DMS 273 treated with DMSO at 0.1 percent for 48 hours (cell line): ENCODE data around the gene TPPP2.
A peak's percentile ranks its signal among the peaks of the same experiment; 100 is the strongest.

Experiments
- DNase-seq: peaks from one replicate; lab custom pipeline; 2025; lab: John Stamatoyannopoulos, UW

Gene TPPP2

GRCh38 chr14:21057803-21058675 is 28.0 kb downstream of the TPPP2 start, which contains the start of gene RNASE8:
Gene RNASE8 (plus strand): TSS chr14:21057822. CDS start chr14:21057893, 71 bp downstream.
- DNase-seq = no peak

- DNase-seq = no peak
Observed at GRCh38 chr14:21058903-21059302, 28.9 kb downstream of the TPPP2 start.

- DNase-seq = no peak
Observed at GRCh38 chr14:21059842-21060613, 30.0 kb downstream of the TPPP2 start.

GRCh38 chr14:21060614-21061346 is 30.8 kb downstream of the TPPP2 start:
- DNase-seq = no peak

GRCh38 chr14:21061347-21061668 is 31.3 kb downstream of the TPPP2 start:
- no peak for DNase-seq

- no peak for DNase-seq
Observed at GRCh38 chr14:21063479-21063878, 33.5 kb downstream of the TPPP2 start.

GRCh38 chr14:21066882-21067502 is 37.0 kb downstream of the TPPP2 start:
- DNase-seq = no peak

GRCh38 chr14:21068521-21069387 is 38.7 kb downstream of the TPPP2 start:
- peak; percentile 14 for DNase-seq

- no peak for DNase-seq
Observed at GRCh38 chr14:21069388-21070082, 39.5 kb downstream of the TPPP2 start.

- DNase-seq = no peak
Observed at GRCh38 chr14:21070083-21070609, 40.1 kb downstream of the TPPP2 start, which contains the start of gene ARHGEF40. Gene ARHGEF40 (plus strand): TSS chr14:21070304. CDS start chr14:21070397, 93 bp downstream.

- no peak for DNase-seq
Observed at GRCh38 chr14:21070610-21071224, 40.7 kb downstream of the TPPP2 start.

GRCh38 chr14:21071225-21072030 is 41.4 kb downstream of the TPPP2 start:
- DNase-seq = peak; percentile 35

- DNase-seq = no peak
Observed at GRCh38 chr14:21072031-21072473, 42.0 kb downstream of the TPPP2 start.

- no peak for DNase-seq
Observed at GRCh38 chr14:21072781-21073339, 42.8 kb downstream of the TPPP2 start.

- no peak for DNase-seq
Observed at GRCh38 chr14:21073921-21074320, 43.9 kb downstream of the TPPP2 start.

GRCh38 chr14:21074398-21075272 is 44.6 kb downstream of the TPPP2 start:
- DNase-seq = no peak

- no peak for DNase-seq
Observed at GRCh38 chr14:21075719-21076437, 45.9 kb downstream of the TPPP2 start.
